Type B pancreatic cell (in vitro differentiated cells): Measurements from ENCODE around the gene MT3. TPM values are rescaled to one million over a fixed set of nuclear protein-coding genes. Genes with fewer than 3 reads are reported as not detected.

ENCODE experiments used
- DNase-seq: peaks from one replicate; pipeline ENCODE4 v3.0.0; 2021; ENCODE audit warnings: mixed read lengths; ENCODE audit not compliant: unreplicated experiment; ENCODE audit errors: extremely low spot score
- H3K27ac Mint-ChIP-seq: 2 replicates; pipeline ENCODE4 v1.8.0; 2021; ENCODE audit warnings: mild to moderate bottlenecking, mixed read lengths
- H3K27me3 Mint-ChIP-seq: 2 replicates; pipeline ENCODE4 v1.8.0; 2021; ENCODE audit warnings: mixed read lengths
- H3K36me3 Mint-ChIP-seq: 2 replicates; pipeline ENCODE4 v1.8.0; 2021; ENCODE audit warnings: mixed read lengths
- H3K4me1 Mint-ChIP-seq: one replicate; pipeline ENCODE4 v1.8.0; 2021; ENCODE audit warnings: mixed read lengths; ENCODE audit not compliant: unreplicated experiment
- H3K4me3 Mint-ChIP-seq: 2 replicates; pipeline ENCODE4 v1.8.0; 2021; ENCODE audit warnings: mild to moderate bottlenecking, mixed read lengths
- H3K9me3 Mint-ChIP-seq: 2 replicates; pipeline ENCODE4 v1.8.0; 2021; ENCODE audit warnings: mixed read lengths
- CTCF ChIP-seq: fragments of 200-600 bp; sonication (generic); conservative IDR thresholded peaks from 2 replicates; pipeline ENCODE4 v1.5.0; 2021; ENCODE audit warnings: antibody characterized with exemption, mild to moderate bottlenecking
- total RNA-seq: library from RNA; stranded (reverse); gene quantifications from 2 replicates; pipeline ENCODE4 v1.2.1, GENCODE V29; 2021; ENCODE audit warnings: low replicate concordance

MT3 gene
- total RNA-seq, 1 donor from 2014 or later, result not detected

DNA sequence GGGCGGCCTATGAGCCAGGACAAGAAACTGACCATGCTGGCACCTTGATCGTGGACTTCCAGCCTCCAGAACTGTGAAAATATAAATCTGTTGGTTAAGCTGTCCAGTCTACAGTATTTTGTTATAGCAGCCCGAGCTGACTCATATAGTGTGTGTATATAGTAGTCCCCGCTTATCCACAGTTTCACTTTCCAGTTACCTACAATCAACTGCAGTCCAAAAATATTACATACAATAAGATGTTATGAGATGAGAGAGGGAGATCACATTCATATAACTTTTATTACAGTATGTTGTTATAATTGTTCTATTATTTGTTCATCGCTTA lies 4.9 kb downstream of the MT3 start:
- Mint-ChIP-seq H3K9me3 (no peaks in the 10 kb centered on the region), H3K4me1 (no peaks in the 10 kb centered on the region), H3K36me3 (no peaks in the 10 kb centered on the region), H3K4me3 (no peak overlapping the region), H3K27me3 (peaks cover 72% of the 10 kb centered on the region), H3K27ac (no peak overlapping the region)
- no peak for DNase-seq
- no peak for TF ChIP-seq CTCF

DNA sequence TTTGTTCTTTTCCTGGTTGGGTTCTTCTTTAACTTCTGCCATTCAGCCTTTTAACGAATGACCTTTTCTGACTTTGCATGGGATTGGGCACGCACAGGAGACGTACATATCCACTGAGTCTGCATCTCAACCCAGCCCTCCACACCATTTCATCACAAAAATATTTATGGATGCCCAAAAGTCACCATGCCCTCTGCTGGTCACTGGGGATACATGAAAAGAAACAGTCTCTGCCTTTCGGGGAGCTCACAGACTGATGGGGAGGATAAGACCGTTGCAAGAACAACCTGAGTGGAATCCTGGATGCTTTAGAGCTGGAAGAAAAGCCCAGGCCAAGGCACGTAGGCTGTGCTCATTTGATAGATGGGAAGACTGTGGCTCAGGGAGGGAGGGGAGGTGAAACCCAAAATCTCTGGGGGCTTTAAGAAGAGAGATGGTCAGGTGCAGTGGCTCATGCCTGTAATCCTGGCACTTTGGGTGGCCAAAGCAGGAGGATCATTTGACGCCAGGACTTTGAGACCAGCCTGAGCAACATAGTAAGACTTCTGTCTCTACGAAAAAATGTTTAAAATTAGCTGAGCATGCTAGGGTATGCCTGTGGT lies 11.2 kb downstream of the MT3 start:
- Mint-ChIP-seq H3K27ac (no peak overlapping the region), H3K9me3 (no peaks in the 10 kb centered on the region), H3K4me1 (no peaks in the 10 kb centered on the region), H3K27me3 (peaks cover 56% of the 10 kb centered on the region), H3K36me3 (no peaks in the 10 kb centered on the region), H3K4me3 (no peak overlapping the region)
- TF ChIP-seq CTCF, result peak; percentile 77
- DNase-seq, result no peak

GRCh38 chr16:56601325-56601724 lies 12.0 kb downstream of the MT3 start:
- Mint-ChIP-seq H3K4me3 (no peak overlapping the region), H3K9me3 (no peaks in the 10 kb centered on the region), H3K4me1 (peaks cover under 1% of the 10 kb centered on the region), H3K36me3 (no peaks in the 10 kb centered on the region), H3K27me3 (peaks cover 51% of the 10 kb centered on the region), H3K27ac (no peak overlapping the region)
- DNase-seq, result no peak
- TF ChIP-seq CTCF, result no peak

- TF ChIP-seq CTCF, result peak; percentile 59
- no peak overlapping the region for H3K4me3 Mint-ChIP-seq
- H3K4me1 Mint-ChIP-seq, result peaks cover 17% of the 10 kb centered on the region
- no peaks in the 10 kb centered on the region for H3K36me3 Mint-ChIP-seq
- DNase-seq, result no peak
- H3K27me3 Mint-ChIP-seq, result peaks cover 39% of the 10 kb centered on the region
- no peaks in the 10 kb centered on the region for H3K9me3 Mint-ChIP-seq
- H3K27ac Mint-ChIP-seq, result peak overlapping the region; percentile 45
These were observed 14.3 kb downstream of the MT3 start for GRCh38 chr16:56603589-56603988.

DNA sequence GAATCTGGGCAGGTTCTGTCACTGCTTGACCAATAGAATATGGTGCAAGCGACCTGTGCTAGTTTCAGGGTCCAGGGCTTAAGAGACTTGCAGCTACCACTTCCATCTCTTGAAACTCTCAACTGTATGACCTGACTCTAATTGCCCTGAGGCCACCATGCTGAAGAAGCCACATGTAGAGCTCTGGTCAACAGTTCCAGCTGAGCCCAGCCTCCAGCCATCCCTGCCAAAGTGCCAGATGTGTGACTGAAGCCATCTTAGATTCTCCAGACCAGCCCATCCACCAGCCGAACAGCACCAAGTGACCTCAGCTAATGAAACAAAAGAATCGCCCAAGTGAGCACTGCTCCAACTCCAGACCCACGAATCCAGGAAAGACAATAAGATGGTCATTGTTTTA lies 15.6 kb downstream of the MT3 start:
- TF ChIP-seq CTCF, result no peak
- H3K4me1 Mint-ChIP-seq, result peaks cover 26% of the 10 kb centered on the region
- H3K36me3 Mint-ChIP-seq, result no peaks in the 10 kb centered on the region
- H3K4me3 Mint-ChIP-seq, result no peak overlapping the region
- H3K27ac Mint-ChIP-seq, result no peak overlapping the region
- no peak for DNase-seq
- no peaks in the 10 kb centered on the region for H3K9me3 Mint-ChIP-seq
- H3K27me3 Mint-ChIP-seq, result peaks cover 47% of the 10 kb centered on the region

GRCh38 chr16:56605475-56605874 lies 16.1 kb downstream of the MT3 start:
- DNase-seq, result no peak
- H3K27me3 Mint-ChIP-seq, result peaks cover 47% of the 10 kb centered on the region
- no peak overlapping the region for H3K4me3 Mint-ChIP-seq
- H3K36me3 Mint-ChIP-seq, result no peaks in the 10 kb centered on the region
- no peak for TF ChIP-seq CTCF
- H3K4me1 Mint-ChIP-seq, result peaks cover 30% of the 10 kb centered on the region
- H3K27ac Mint-ChIP-seq, result no peak overlapping the region
- H3K9me3 Mint-ChIP-seq, result no peaks in the 10 kb centered on the region
